ENCODE measurements around the gene MACO1.

Gene MACO1

GRCh38 chr1:25543005-25543424, 112.3 kb downstream of the MACO1 start:
- TF ChIP-seq, protein P1, sequence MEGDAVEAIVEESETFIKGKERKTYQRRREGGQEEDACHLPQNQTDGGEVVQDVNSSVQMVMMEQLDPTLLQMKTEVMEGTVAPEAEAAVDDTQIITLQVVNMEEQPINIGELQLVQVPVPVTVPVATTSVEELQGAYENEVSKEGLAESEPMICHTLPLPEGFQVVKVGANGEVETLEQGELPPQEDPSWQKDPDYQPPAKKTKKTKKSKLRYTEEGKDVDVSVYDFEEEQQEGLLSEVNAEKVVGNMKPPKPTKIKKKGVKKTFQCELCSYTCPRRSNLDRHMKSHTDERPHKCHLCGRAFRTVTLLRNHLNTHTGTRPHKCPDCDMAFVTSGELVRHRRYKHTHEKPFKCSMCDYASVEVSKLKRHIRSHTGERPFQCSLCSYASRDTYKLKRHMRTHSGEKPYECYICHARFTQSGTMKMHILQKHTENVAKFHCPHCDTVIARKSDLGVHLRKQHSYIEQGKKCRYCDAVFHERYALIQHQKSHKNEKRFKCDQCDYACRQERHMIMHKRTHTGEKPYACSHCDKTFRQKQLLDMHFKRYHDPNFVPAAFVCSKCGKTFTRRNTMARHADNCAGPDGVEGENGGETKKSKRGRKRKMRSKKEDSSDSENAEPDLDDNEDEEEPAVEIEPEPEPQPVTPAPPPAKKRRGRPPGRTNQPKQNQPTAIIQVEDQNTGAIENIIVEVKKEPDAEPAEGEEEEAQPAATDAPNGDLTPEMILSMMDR (IDR thresholded peaks at IDR 0.05; ENCODE audit: control extremely low read depth, extremely low read depth, low read depth, missing control alignments) = no peak
- no peak for DNase-seq (ENCODE audit: extremely low spot score)
- ChIA-PET CTCF (no interaction called here), POLR2A (no interaction called here)

DNA sequence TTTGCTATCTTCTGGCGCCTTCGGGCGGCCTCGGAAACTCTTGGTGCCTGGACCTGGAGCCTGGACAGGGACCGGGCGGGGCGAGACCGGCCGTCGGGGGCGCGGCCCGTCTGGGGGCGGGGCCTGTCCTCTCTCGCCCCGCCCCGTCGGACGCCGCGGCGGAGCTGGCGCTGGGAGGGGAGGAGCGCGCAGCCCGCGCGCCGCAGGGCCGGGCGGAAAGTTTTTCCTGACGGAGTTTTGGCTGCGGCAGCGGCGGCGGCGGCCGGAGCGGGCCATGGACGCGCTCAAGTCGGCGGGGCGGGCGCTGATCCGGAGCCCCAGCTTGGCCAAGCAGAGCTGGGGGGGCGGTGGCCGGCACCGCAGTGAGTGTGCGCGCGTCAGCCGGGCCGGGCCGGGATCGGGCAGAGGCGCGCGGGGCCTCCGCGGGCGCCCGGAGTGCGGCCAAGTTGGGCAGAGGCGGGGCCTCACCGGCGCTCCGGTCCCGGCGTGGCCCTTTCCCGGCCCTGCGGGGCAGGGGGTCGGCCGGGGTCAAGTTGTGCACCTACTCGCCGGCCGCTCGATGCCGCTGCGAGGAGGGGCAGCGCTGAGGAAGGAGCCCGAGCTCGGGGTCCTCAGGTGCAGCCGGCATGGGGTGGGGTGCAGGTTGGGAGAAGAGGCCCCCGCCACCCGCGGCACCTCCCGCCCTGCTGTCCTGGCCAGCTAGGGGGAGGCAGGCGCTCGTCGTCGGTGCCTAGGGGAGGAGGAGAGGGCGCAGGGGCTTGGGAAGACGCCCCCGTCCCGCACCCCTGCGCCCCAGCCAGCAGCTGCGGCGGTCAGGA, 112.9 kb downstream of the MACO1 start, which contains the start of gene LDLRAP1:
Gene LDLRAP1 (plus strand): TSS at position 182 of the 818 bp plus-strand sequence. CDS start 93 bp downstream, at position 275.
- CTCF ChIA-PET = interaction anchor here (1.3 kb wide), 1 partner anchor 266 kb away, joined by 3 read pairs; no protein-coding TSS in a partner anchor

GRCh38 chr1:25544243-25544764, 113.6 kb downstream of the MACO1 start:
- no peak for DNase-seq (ENCODE audit: extremely low spot score)
- ChIA-PET POLR2A (no interaction called here), CTCF (interaction anchor here (1.3 kb wide), 1 partner anchor 265 kb away, joined by 3 read pairs; no protein-coding TSS in a partner anchor)
- TF ChIP-seq, protein P1 (IDR thresholded peaks at IDR 0.05; ENCODE audit: control extremely low read depth, extremely low read depth, low read depth, missing control alignments) = no peak

More for the DNA sequence above, 112.9 kb downstream of the MACO1 start, which contains the start of gene LDLRAP1:
- TF ChIP-seq, protein P1 (IDR thresholded peaks at IDR 0.05; ENCODE audit: control extremely low read depth, extremely low read depth, low read depth, missing control alignments) = no peak
- peak; percentile 94 for DNase-seq (ENCODE audit: extremely low spot score)
- POLR2A ChIA-PET = no interaction called here

DNA sequence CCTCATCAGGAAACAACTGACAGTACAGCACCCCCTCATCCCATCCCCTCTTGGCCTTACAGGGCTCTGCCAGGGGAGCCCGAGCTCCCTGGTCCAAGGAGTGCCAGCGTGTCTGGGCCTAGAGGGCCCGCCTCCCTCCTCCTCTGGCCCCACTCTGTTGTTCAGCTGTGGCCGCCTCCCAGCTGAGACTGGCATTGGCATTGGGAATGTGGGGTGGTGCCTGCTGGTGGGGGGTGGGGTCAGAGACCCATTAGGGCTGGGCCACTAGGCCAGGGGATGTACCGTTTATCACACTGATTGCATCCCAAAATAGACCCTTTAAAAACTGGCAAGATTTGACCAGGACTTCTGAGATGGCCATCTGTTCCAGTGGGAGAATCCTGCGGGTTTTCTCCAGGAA, 114.1 kb downstream of the MACO1 start:
- TF ChIP-seq, protein P1 (IDR thresholded peaks at IDR 0.05; ENCODE audit: control extremely low read depth, extremely low read depth, low read depth, missing control alignments) = no peak
- DNase-seq (ENCODE audit: extremely low spot score) = no peak
- CTCF ChIA-PET = interaction anchor here (1.3 kb wide), 1 partner anchor 265 kb away, joined by 3 read pairs; no protein-coding TSS in a partner anchor
- POLR2A ChIA-PET = no interaction called here

- TF ChIP-seq, protein P1 (IDR thresholded peaks at IDR 0.05; ENCODE audit: control extremely low read depth, extremely low read depth, low read depth, missing control alignments) = no peak
- ChIA-PET POLR2A (no interaction called here), CTCF (interaction anchor here (1.2 to 1.3 kb wide), 2 partner anchors 27 to 34 kb away, joined by 3 read pairs; no protein-coding TSS in a partner anchor)
- no peak for DNase-seq (ENCODE audit: extremely low spot score)
Measured at GRCh38 chr1:25545767-25546166, 115.1 kb downstream of the MACO1 start.

DNA sequence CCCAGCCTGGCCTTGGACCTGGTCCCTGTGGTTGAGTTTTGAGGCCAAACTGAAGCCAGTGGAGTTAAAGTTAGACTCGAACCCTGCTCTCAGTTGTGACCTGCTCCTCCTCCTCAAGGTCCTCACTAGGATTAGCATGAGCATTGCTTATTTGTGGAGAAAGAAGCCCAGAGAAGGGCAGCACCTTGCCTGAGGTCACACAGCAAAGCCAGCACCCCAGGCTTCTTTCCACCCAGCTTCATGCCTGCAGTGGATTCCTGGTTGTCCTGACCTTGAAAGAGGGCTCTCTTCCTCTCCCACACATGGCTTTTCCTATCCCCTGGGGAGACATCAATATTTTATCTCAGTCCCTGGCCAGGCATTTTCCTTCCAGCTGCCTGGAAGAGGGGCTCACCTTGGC, 115.5 kb downstream of the MACO1 start:
- CTCF ChIA-PET = interaction anchor here (1.2 to 1.3 kb wide), 2 partner anchors 27 to 33 kb away, joined by 3 read pairs; no protein-coding TSS in a partner anchor
- DNase-seq (ENCODE audit: extremely low spot score) = no peak
- TF ChIP-seq, protein P1 (IDR thresholded peaks at IDR 0.05; ENCODE audit: control extremely low read depth, extremely low read depth, low read depth, missing control alignments) = no peak
- POLR2A ChIA-PET = no interaction called here
